MM.1S (cell line): Measurements from ENCODE around the gene PLCB1.

ENCODE experiments used
- EZH2 ChIP-seq: fragments of 300-600 bp; sonication (generic); optimal IDR thresholded peaks from 2 replicates; pipeline ENCODE3; 2017; ENCODE audit warnings: low read depth, mild to moderate bottlenecking, antibody characterized with exemption, low read length, mixed read lengths
- TF ChIP-seq, protein P1 (sequence below): fragments of 300-600 bp; sonication (generic); IDR thresholded peaks from 2 replicates; pipeline ENCODE4 v1.5.1; 2016; ENCODE audit warnings: antibody characterized with exemption, low read length, mixed read lengths

DNA sequence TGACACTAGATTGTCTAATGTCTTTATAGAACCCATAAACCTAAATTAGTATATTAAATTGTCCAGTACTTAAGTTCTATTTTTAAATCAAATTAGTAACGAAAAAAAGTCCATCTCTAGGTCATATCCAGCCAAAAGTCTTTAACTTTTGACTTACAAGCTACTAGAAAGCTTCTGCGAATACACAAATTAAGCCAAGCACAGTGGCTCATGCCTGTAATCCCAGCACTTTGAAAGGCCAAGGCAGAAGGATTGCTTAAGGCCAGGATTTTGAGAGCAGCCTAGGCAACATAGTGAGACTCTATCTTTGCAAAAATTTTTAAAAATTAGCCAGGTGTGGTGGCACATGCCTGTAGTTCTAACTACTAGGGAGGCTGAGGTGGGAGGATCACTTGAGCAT lies 516.4 kb downstream of the PLCB1 start:
- TF ChIP-seq, protein P1, sequence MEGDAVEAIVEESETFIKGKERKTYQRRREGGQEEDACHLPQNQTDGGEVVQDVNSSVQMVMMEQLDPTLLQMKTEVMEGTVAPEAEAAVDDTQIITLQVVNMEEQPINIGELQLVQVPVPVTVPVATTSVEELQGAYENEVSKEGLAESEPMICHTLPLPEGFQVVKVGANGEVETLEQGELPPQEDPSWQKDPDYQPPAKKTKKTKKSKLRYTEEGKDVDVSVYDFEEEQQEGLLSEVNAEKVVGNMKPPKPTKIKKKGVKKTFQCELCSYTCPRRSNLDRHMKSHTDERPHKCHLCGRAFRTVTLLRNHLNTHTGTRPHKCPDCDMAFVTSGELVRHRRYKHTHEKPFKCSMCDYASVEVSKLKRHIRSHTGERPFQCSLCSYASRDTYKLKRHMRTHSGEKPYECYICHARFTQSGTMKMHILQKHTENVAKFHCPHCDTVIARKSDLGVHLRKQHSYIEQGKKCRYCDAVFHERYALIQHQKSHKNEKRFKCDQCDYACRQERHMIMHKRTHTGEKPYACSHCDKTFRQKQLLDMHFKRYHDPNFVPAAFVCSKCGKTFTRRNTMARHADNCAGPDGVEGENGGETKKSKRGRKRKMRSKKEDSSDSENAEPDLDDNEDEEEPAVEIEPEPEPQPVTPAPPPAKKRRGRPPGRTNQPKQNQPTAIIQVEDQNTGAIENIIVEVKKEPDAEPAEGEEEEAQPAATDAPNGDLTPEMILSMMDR = no peak
- TF ChIP-seq EZH2 = no peak
